A172 (cell line): ENCODE measurements around the gene HOXD10. TPM values are rescaled to one million over a fixed set of nuclear protein-coding genes. Genes with fewer than 3 reads are reported as not detected.

Experiments used
- DNase-seq: peaks from one replicate; pipeline ENCODE4 v3.0.0-alpha.2; 2015; ENCODE audit warnings: low spot score
- total RNA-seq: library from RNA; depleted of rRNA; stranded (reverse); fragments of >200 nt; shearing (Covaris generic); gene quantifications from 2 replicates; pipeline ENCODE4 v1.2.3, GENCODE V29; 2014

HOXD10 gene
- total RNA-seq, 1 experiment from 2014 or later: 21.7 TPM

- no peak for DNase-seq
Observed at GRCh38 chr2:176150584-176151441, 34.2 kb downstream of the HOXD10 start.

GRCh38 chr2:176151442-176152287 lies 35.1 kb downstream of the HOXD10 start, which contains the start of gene HOXD4:
Gene HOXD4 (plus strand): TSS chr2:176151550. CDS start chr2:176151634, 84 bp downstream.
- no peak for DNase-seq

GRCh38 chr2:176152350-176153181 lies 36.0 kb downstream of the HOXD10 start:
- no peak for DNase-seq

GRCh38 chr2:176154576-176155252 lies 38.1 kb downstream of the HOXD10 start:
- no peak for DNase-seq

- no peak for DNase-seq
Observed at GRCh38 chr2:176155356-176156044, 38.9 kb downstream of the HOXD10 start.

GRCh38 chr2:176156301-176156806 lies 39.8 kb downstream of the HOXD10 start:
- DNase-seq: no peak

GRCh38 chr2:176156807-176157498 lies 40.4 kb downstream of the HOXD10 start, which contains the start of gene HOXD3:
Gene HOXD3 (plus strand): TSS chr2:176157307. CDS start chr2:176169115, 11,808 bp downstream.
- no peak for DNase-seq

GRCh38 chr2:176157499-176158185 lies 41.1 kb downstream of the HOXD10 start:
- no peak for DNase-seq

- no peak for DNase-seq
Observed at GRCh38 chr2:176158186-176158591, 41.6 kb downstream of the HOXD10 start.

GRCh38 chr2:176158855-176159662 lies 42.5 kb downstream of the HOXD10 start:
- no peak for DNase-seq

- no peak for DNase-seq
Observed at GRCh38 chr2:176159663-176160250, 43.2 kb downstream of the HOXD10 start.

GRCh38 chr2:176160251-176160985 lies 43.8 kb downstream of the HOXD10 start:
- DNase-seq: no peak

- DNase-seq: no peak
Observed at GRCh38 chr2:176160986-176161824, 44.6 kb downstream of the HOXD10 start.

GRCh38 chr2:176161825-176162626 lies 45.4 kb downstream of the HOXD10 start:
- no peak for DNase-seq
